GM15510 (cell line): ENCODE results near the gene WRNIP1.

Experiments used
- POLR2A ChIP-seq: IDR thresholded peaks from 3 replicates; pipeline ENCODE4 v1.6.1; 2011; ENCODE audit warnings: borderline replicate concordance; ENCODE audit not compliant: insufficient read length; ENCODE audit errors: extremely low read depth

The WRNIP1 gene

DNA sequence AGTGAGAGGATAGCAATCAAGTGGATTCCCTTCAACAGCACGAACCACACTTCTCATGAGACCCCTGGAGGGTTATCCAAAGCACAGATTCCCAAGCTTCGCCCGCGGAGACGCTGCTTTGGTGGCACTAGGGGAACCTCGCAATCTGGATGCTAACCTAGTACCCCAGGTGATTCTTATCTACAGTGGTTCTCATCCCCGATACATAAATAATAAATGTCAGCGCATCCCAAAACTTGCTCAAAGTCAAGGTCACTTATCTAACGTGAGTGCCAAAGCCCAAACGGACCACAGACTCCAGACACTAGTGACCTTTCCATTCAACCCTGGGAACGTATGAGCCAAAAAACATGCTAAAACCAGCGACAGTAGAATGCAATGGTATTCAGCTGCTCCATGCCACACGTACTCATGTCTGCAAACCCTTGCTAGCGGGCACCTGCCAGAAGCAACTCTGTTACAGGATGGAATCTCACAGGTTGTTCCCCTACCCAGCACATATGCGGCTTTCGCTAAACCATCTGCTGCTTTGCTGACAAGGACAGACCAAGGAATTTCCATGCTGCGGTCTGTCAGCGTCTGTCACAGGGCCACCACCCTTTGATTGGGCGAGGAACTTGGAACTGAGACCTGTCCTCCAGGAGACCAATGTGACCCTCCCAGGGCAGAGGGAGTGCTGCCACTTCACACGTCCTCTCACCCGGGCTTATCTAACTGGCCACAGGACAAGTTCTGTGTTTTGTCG lies 31.3 kb upstream of the WRNIP1 start:
- TF ChIP-seq POLR2A, result no peak

DNA sequence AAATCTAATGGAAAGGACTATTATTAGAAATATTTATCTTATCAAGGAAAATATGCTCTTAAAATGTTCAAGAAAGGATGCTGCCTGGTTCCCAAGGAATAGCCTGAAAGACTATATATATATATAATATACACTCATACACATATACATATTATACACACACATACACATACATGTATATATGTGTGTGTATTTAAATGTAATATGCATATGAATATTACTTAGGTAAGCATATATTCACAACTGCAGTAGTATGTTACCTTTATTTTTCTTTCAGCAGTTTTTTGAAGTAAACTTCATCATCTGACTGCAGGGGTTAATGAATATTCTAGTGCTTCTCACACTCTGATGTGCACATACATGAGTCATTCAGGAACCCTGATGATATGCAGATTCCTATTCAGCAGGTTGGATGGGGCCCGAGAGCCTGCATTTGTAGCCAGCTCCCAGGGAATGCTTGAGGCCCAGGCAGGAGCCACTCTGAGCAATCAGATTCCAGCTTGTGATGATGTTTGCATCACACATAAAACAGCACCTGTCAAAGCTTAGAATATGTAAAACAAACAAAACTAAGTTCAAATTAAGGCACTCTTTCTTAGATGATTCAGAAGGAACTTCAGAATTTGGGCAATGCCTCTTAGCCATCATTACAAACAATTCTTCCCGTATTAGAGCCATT lies 30.6 kb upstream of the WRNIP1 start:
- TF ChIP-seq POLR2A, result no peak

DNA sequence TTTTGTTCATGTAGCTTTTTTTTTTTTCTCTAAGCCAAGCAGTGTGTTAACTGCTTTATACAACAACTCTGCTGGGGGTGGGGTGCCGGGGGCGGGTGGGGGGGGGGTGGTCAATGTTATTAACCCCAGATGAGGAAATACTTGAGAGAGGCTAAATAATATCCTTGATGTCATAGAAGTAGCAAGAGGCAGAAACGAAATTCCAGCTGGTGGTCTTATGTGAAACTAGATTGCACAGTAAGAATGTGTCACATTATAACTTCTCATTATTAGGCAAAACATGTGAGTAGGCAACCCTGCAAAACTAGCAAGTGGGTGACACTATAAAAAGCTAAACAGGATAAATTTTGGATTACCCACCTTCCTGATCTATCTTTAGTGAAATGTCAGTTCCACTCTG lies 27.3 kb upstream of the WRNIP1 start:
- no peak for TF ChIP-seq POLR2A

DNA sequence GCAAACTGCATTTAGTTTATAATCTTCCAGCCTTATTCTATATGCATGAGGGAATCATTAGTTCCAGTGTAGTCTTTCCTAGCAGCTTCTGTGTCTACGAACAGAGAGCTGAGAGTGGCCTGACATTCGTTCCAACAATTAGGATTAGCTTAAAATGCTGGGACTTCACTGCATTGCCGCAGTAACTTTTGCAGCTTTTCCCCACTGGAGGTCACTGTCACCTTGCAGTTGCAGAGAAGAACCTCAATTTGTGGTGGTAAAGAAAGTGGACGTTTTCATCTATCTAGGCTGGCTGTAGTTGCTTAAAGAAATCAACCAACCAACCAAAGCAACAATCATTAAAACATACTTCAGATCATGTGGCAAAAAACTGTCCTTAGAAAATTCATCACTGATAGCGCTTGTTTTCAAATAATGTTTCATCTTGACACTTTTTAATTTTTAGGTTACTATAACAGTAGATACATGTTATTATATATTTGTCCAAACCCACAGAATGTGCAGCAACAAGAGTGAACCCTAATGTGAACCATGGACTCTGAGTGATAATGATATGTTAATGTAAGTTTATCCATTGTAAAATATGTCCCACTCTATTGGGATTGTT lies 26.7 kb upstream of the WRNIP1 start:
- no peak for TF ChIP-seq POLR2A

DNA sequence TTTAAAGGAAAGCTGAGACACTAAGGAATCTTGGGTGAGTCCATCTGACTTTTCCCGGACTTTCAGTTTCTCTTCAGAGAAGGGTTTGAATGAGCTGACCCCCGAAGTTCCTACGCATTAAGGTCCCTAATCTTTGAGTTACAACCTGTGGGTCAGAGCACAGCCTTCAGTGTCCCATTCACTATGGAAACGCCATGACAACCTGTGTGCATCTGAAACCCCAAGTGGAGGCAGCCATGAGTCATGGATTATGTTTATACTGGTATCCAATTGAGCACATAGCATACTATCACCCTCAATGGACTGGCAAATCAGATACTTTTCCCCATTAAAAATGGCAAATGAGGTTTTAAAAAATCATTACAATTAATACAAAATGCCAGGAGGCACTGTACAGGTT lies 25.9 kb upstream of the WRNIP1 start:
- TF ChIP-seq POLR2A, result no peak

DNA sequence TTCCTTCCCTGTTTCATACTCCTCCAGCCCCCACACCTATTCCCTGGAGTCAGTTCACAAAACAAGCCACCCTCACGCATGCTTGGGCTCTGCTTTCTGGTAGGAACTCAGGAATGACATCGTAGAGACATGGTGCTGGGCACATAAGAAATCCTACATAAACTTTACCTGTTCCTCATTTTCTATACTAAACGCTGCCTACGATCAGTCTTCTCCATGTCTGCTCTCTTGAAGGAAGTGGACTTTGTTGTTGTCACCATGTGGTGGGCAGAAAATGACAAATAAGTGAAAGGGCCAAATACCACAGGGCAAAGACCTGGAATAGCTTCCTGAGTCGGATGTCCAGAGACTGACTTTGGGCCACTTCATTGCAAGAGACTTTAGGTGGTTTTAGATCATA lies 24.6 kb upstream of the WRNIP1 start:
- TF ChIP-seq POLR2A, result no peak

DNA sequence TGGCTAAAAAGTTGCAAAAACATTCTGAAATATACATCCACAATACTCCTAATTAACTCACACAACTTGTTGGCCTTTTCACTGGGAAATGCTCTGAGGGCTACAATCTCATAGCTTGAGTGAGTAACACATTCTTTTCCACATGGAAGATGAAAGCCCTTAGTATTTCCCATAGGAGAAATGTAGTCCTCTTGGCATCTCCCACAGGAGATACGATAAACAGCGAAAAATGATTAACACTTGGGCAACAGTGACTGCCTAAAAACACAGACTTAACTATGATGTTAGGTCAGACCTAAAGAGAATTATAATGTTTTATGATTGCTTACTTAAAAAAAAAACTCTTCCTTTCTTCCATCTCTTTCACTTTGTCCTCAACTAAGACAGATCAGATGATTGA lies 23.4 kb upstream of the WRNIP1 start:
- no peak for TF ChIP-seq POLR2A

DNA sequence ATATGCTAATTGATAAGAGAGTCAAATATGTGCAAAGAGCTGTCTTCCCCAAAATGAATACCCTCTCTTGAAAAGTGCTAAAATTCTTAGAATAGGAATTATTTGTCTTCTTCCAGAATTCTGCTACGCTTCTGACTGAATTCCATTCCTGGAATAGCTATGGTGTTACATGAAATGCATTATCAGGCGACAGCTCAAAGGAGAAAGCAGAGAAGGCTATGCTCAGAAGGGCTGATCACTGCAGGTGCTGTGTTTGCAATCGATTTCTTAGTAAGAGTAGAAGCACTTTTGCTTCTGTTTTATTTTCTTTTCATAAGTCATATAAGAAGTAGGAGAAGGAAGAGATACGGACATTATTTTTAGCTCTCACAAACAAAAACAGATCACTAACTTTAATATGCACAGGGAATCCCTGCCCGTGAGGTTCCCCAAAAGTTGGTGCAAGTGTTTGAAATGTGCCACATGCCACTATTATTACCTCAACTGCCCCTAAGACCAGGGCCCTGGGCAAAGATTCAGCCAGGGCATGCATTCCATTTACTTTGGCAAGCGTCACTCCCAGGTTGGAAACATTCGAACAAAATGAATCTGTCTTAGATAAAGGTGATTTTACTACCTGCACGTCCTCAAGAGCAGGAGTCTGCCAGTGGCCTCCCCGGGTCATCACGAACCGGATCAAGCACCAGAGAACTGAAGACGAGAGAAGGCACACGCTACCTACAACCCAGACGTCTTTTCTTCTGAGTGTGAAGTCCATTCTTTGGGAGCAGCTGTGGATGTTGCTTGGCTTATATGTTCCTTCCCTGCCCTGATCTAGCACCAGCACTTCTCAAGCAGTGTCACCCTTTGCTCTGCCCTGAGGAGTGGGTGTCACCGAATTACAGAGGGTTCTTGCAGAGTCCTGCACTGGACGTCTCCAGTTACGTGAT lies 21.6 kb upstream of the WRNIP1 start:
- TF ChIP-seq POLR2A, result no peak

DNA sequence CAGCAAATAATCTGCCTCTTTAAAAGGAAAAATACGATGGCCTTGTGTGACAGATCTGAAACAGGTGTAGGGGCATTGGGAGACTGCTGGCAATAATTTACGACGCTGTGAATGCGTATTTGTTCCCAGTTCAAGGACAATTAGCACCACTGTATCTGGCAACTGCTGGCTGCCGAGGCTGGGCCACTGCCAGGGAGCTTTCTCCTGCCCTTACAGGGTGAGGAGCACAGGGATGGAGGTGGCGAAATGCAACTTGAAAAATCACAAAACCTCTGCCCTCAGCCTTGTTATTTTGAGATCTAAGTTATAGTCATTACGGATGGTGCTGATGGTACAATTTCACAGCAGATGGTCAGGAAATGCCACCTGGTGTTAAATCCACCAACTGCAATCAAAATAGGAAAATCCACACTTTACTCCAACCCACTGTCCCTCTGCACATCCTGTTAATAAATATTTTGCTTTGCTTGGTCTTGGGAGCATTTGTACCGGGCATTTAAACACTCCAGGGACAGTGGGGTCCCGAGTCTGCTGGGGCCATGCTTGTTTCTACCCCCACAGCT lies 20.9 kb upstream of the WRNIP1 start:
- no peak for TF ChIP-seq POLR2A

DNA sequence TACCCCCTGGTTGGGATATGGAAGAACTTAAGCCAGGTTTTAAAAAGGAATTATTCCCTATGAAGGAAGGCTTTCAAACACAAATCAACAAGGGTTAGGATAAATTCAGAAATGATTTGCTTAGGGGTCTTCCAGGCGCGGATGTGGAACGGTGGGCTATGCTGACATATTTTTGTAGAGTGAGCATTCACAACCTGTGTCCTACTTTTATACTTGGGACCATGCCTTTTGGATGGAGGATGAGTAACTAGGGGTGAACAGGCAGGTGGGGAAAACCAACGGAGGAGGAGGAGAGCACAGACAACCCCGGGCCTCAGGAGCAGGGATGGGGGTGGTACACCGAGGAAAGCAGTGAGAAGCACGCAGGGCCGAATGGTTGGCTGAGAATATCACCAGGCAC lies 20.4 kb upstream of the WRNIP1 start:
- TF ChIP-seq POLR2A, result no peak

DNA sequence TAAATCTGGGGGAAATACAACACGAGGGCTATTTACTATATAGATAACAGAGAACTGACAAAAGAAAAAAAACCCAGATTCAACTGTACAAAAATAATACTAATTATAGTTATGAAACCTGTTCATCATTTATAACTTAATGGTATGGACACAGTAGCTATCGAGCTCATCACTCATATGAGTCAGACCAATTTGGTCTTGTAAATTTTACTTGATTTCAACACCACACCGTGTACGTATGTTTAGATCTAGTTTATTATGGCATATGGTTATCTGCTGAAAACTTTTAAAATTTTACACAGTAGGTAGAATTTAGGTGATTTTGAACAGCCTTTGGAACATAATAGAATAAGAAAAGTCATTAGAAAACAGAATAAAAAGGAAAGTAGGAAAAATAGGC lies 19.9 kb upstream of the WRNIP1 start:
- no peak for TF ChIP-seq POLR2A

DNA sequence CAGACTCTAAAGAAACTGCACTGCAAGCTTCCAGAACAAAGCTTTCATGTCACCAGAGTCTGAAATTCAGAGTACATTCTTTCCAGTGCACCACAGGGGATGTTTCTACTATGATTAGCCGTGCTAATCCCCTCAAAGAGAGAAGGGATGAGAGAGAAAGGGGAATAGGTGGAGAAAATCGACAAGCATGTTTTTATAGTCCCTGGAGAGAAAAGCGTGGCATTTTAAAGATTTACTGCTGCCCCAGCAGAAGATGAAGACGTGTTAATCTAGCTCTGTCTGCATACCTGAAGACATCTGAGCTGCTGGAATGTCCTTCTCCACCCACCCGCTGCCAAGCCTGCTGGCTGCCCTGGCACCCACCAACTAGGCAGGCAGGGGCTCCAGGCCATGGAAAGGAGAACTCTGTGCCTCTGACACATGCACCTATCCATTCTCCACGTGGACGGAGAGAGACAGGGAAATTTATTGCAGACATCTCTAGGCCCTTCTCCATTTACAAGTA lies 18.6 kb upstream of the WRNIP1 start:
- TF ChIP-seq POLR2A, result no peak

DNA sequence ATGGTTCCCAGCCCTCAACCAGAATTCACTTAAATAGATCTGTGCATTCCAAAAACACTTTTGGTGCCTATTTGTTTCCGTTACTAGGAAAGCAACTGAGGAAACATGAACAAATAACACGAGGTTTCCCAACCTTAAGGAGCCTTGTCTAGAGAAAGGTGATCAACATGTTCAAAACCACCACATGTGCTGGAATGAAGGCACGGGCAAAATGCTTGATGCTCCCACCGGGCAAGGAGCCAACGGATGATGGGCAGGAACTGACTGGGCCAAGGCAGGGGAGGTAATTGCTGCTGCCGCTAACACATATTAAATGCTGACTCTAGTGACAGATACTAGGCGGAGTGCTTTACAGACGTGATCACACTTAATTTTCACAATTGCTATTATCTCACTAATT lies 17.0 kb upstream of the WRNIP1 start:
- TF ChIP-seq POLR2A, result no peak

DNA sequence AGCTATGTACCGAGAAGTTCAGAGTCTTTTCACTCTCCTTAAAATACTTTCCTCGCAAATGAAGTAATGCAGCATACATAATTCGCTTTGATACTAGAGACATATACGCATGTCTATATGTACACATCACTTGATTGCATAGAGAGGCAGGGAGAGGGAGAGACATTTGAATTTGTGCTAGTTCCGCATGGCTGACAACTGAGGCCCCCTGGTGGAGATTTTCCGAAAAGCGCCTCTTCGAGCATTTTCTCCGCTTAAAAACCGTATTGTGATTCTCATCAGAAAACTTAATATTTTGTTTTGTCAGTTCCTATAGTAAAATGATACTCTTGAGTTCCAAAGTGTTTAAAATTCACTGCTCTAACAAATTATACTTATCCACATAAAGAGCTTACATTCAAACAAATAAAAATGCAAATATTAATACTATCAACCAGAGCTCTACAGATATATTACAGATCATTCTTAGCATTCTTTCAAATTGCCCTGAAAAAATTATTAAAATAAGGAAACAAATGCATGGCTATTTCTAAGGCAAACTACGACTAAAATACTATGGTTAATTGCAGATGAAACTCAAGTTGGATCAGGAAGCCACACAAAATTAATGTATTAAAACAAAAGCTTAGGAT lies 15.1 kb upstream of the WRNIP1 start:
- TF ChIP-seq POLR2A, result no peak
